ENCODE results near the gene RUNX2. TPM values are rescaled to one million over a fixed set of nuclear protein-coding genes. Genes with fewer than 3 reads are reported as not detected.

RUNX2 gene
- total RNA-seq, 3 donors from 2014 or later = 2.0 to 4.4 (median 3.4) TPM

- intact Hi-C loops (cut with DNase I, micrococcal nuclease) = no loop called here
- H3K9me3 ChIP-seq = no peaks in the 10 kb centered on the region
- H3K4me1 ChIP-seq (ENCODE audit: low read depth) = peaks cover 10% of the 10 kb centered on the region
- no peak for DNase-seq
- peak; percentile 54 for ATAC-seq
- no peaks in the 10 kb centered on the region for H3K36me3 ChIP-seq (ENCODE audit: low read depth)
- no peak overlapping the region for H3K4me3 ChIP-seq
- TF ChIP-seq CTCF (IDR thresholded peaks at IDR 0.05) = no peak
These were observed 105.6 kb downstream of the RUNX2 start for GRCh38 chr6:45433533-45434380.

- Histone ChIP-seq H3K36me3 (ENCODE audit: low read depth) (no peaks in the 10 kb centered on the region), H3K4me1 (ENCODE audit: low read depth) (peaks cover 14% of the 10 kb centered on the region), H3K9me3 (no peaks in the 10 kb centered on the region), H3K4me3 (no peak overlapping the region)
- DNase-seq = no peak
- no peak for TF ChIP-seq CTCF (IDR thresholded peaks at IDR 0.05)
- intact Hi-C loops (cut with DNase I, micrococcal nuclease) = no loop called here
- ATAC-seq = no peak
These were observed 106.2 kb downstream of the RUNX2 start for GRCh38 chr6:45434381-45434700.

GRCh38 chr6:45436544-45437438 lies 108.7 kb downstream of the RUNX2 start:
- Histone ChIP-seq H3K36me3 (ENCODE audit: low read depth) (no peaks in the 10 kb centered on the region), H3K4me1 (ENCODE audit: low read depth) (peaks cover 14% of the 10 kb centered on the region), H3K4me3 (no peak overlapping the region), H3K9me3 (no peaks in the 10 kb centered on the region)
- no peak for TF ChIP-seq CTCF (IDR thresholded peaks at IDR 0.05)
- intact Hi-C loops (cut with DNase I, micrococcal nuclease) = no loop called here
- no peak for DNase-seq
- ATAC-seq = peak; percentile 62

- ATAC-seq = no peak
- H3K9me3 ChIP-seq = no peaks in the 10 kb centered on the region
- H3K4me1 ChIP-seq (ENCODE audit: low read depth) = peaks cover 14% of the 10 kb centered on the region
- DNase-seq = no peak
- TF ChIP-seq CTCF (IDR thresholded peaks at IDR 0.05) = no peak
- intact Hi-C loops (cut with DNase I, micrococcal nuclease) = no loop called here
- H3K4me3 ChIP-seq = no peak overlapping the region
- H3K36me3 ChIP-seq (ENCODE audit: low read depth) = no peaks in the 10 kb centered on the region
These were observed 109.3 kb downstream of the RUNX2 start for GRCh38 chr6:45437439-45437815.

GRCh38 chr6:45438151-45438550 lies 110.0 kb downstream of the RUNX2 start:
- no peaks in the 10 kb centered on the region for H3K36me3 ChIP-seq (ENCODE audit: low read depth)
- H3K4me3 ChIP-seq = no peak overlapping the region
- ATAC-seq (no peak), DNase-seq (no peak)
- no peaks in the 10 kb centered on the region for H3K9me3 ChIP-seq
- TF ChIP-seq CTCF (IDR thresholded peaks at IDR 0.05) = no peak
- peaks cover 14% of the 10 kb centered on the region for H3K4me1 ChIP-seq (ENCODE audit: low read depth)
- intact Hi-C loops (cut with DNase I, micrococcal nuclease) = no loop called here
